H1 (cell line): ENCODE measurements around the gene TRIM44. TPM values are rescaled to one million over a fixed set of nuclear protein-coding genes. Genes with fewer than 3 reads are reported as not detected.
A peak's percentile ranks its signal among the peaks of the same experiment; 100 is the strongest.

Source experiments
- CTCF ChIA-PET: fragments of 300-600 bp; sonication (Branson Sonifier 250); formaldehyde crosslinking; loops from one replicate; lab custom pipeline; 2021; ENCODE audit not compliant: partially characterized antibody; lab: Charles Lee
- POLR2A ChIA-PET: fragments of 300-600 bp; sonication (Branson Sonifier 250); formaldehyde crosslinking; loops from one replicate; lab custom pipeline; 2021; ENCODE audit warnings: inconsistent platforms; ENCODE audit not compliant: partially characterized antibody; lab: Charles Lee
- DNase-seq, 2 experiments: peaks; one replicate each; pipeline versions ENCODE4 v3.0.0 to v3.0.0-alpha.2; 2010 to 2022; ENCODE audit warnings: low spot score in 2 of 2, low read depth in 1 of 2, mixed read lengths in 1 of 2
- FAIRE-seq: peaks from 2 replicates; lab custom pipeline; 2011; peaks lifted over from hg19 to GRCh38; lab: Jason Lieb, UNC
- H2AFZ ChIP-seq: 2 replicates; pipeline ENCODE4 v1.8.1; 2012; ENCODE audit warnings: low read length, inconsistent platforms
- H2AK5ac ChIP-seq: 2 replicates; pipeline ENCODE4 v1.6.1; 2013; ENCODE audit warnings: low read depth, low read length
- H2BK120ac ChIP-seq: replicated peaks from 2 replicates; pipeline ENCODE3; 2013; ENCODE audit warnings: low read depth, low read length, inconsistent platforms
- H2BK12ac ChIP-seq: 2 replicates; pipeline ENCODE4 v1.6.1; 2013; ENCODE audit warnings: low read depth, low read length
- H2BK15ac ChIP-seq: 2 replicates; pipeline ENCODE4 v1.6.1; 2013; ENCODE audit warnings: low read length
- H2BK20ac ChIP-seq: 2 replicates; pipeline ENCODE4 v1.6.1; 2013; ENCODE audit warnings: low read length
- H2BK5ac ChIP-seq: 2 replicates; pipeline ENCODE4 v1.6.1; 2013; ENCODE audit warnings: low read depth, low read length
- H3K14ac ChIP-seq: 2 replicates; pipeline ENCODE4 v1.6.1; 2013; ENCODE audit warnings: inconsistent platforms; ENCODE audit not compliant: insufficient read length
- H3K18ac ChIP-seq: 2 replicates; pipeline ENCODE4 v1.6.1; 2013; ENCODE audit warnings: low read length; ENCODE audit errors: extremely low read depth
- H3K23ac ChIP-seq: 2 replicates; pipeline ENCODE4 v1.6.1; 2013; ENCODE audit warnings: inconsistent platforms; ENCODE audit not compliant: insufficient read length
- H3K23me2 ChIP-seq: 2 replicates; pipeline ENCODE4 v1.6.1; 2013; ENCODE audit warnings: low read depth, low read length
- H3K27ac ChIP-seq: 2 replicates; pipeline ENCODE4 v1.6.1; 2011; ENCODE audit warnings: low read depth, low read length, inconsistent platforms
- H3K27me3 ChIP-seq, 4 experiments: replicated peaks in 1 of 4; 1 replicate in 1 of 4; 2 replicates in 3 of 4; pipeline versions ENCODE4 v1.6.1 to v1.8.1; 2011 to 2013; ENCODE audit warnings: low read length in 3 of 4, mild to moderate bottlenecking in 3 of 4, inconsistent platforms in 2 of 4, mixed read lengths in 2 of 4, moderate library complexity in 1 of 4; ENCODE audit not compliant: control insufficient read depth in 3 of 4, insufficient read depth in 3 of 4; ENCODE audit errors: extremely low read depth in 1 of 4
- H3K36me3 ChIP-seq, 4 experiments: 2 replicates each; pipeline versions ENCODE4 v1.6.1 to v1.8.1; 2011 to 2013; ENCODE audit warnings: mild to moderate bottlenecking in 4 of 4, low read length in 3 of 4, moderate library complexity in 2 of 4, control low read depth in 1 of 4, inconsistent platforms in 1 of 4; ENCODE audit not compliant: insufficient read depth in 4 of 4, control insufficient read depth in 2 of 4
- H3K4ac ChIP-seq: replicated peaks from 2 replicates; pipeline ENCODE3; 2013; ENCODE audit warnings: low read length, low read depth, mixed read lengths, inconsistent platforms; ENCODE audit not compliant: insufficient read length
- H3K4me1 ChIP-seq, 4 experiments: replicated peaks in 1 of 4; 1 replicate in 1 of 4; 2 replicates in 3 of 4; pipeline versions ENCODE4 v1.6.1 to v1.8.1; 2011 to 2013; ENCODE audit warnings: low read length in 3 of 4, inconsistent platforms in 2 of 4, mixed read lengths in 1 of 4; ENCODE audit not compliant: insufficient read depth in 4 of 4, control insufficient read depth in 3 of 4
- H3K4me2 ChIP-seq, 2 experiments: 2 replicates each; pipeline versions ENCODE4 v1.6.1 to v1.8.1; 2011 to 2013; ENCODE audit warnings: low read depth in 2 of 2, low read length in 2 of 2, control low read depth in 1 of 2, inconsistent platforms in 1 of 2, mild to moderate bottlenecking in 1 of 2; ENCODE audit not compliant: insufficient read depth in 1 of 2
- H3K4me3 ChIP-seq, 4 experiments: fragments of 200-600, 300-600 bp in 1 of 4; sonication (generic), shearing (Covaris generic), sonication (Bioruptor Twin) in 1 of 4; 2 replicates each; pipeline versions ENCODE4 v1.5.1 to v1.8.1; 2011 to 2016; ENCODE audit warnings: low read length in 4 of 4, low read depth in 3 of 4, control low read depth in 2 of 4, inconsistent platforms in 2 of 4, mild to moderate bottlenecking in 2 of 4, mixed read lengths in 1 of 4, moderate library complexity in 1 of 4; ENCODE audit not compliant: insufficient read depth in 2 of 4; ENCODE audit errors: extremely low read depth in 1 of 4
- H3K56ac ChIP-seq: replicated peaks from 2 replicates; pipeline ENCODE3; 2013; ENCODE audit warnings: low read depth, mild to moderate bottlenecking, mixed read lengths, low read length, inconsistent platforms; ENCODE audit not compliant: insufficient read length
- H3K79me1 ChIP-seq: 2 replicates; pipeline ENCODE4 v1.6.1; 2013; ENCODE audit warnings: low read depth, low read length, control low read depth
- H3K79me2 ChIP-seq, 2 experiments: 2 replicates each; pipeline versions ENCODE4 v1.6.1 to v1.8.1; 2012 to 2013; ENCODE audit warnings: low read length in 2 of 2, mild to moderate bottlenecking in 2 of 2, inconsistent platforms in 1 of 2; ENCODE audit not compliant: insufficient read depth in 2 of 2, control insufficient read depth in 1 of 2
- H3K9ac ChIP-seq, 4 experiments: replicated peaks in 1 of 4; 1 replicate in 1 of 4; 2 replicates in 3 of 4; pipeline versions ENCODE4 v1.6.1 to v1.8.1; 2011 to 2013; ENCODE audit warnings: low read depth in 3 of 4, low read length in 3 of 4, control low read depth in 2 of 4, mild to moderate bottlenecking in 2 of 4, moderate library complexity in 2 of 4, inconsistent platforms in 1 of 4; ENCODE audit errors: extremely low read depth in 1 of 4
- H3K9me3 ChIP-seq, 2 experiments: 2 replicates each; pipeline versions ENCODE4 v1.6.1 to v1.8.1; 2012 to 2013; ENCODE audit warnings: mild to moderate bottlenecking in 2 of 2, moderate library complexity in 2 of 2, control low read depth in 1 of 2, inconsistent platforms in 1 of 2, low read depth in 1 of 2, low read length in 1 of 2, mixed read lengths in 1 of 2; ENCODE audit not compliant: insufficient read depth in 2 of 2
- H4K20me1 ChIP-seq, 2 experiments: replicated peaks in 1 of 2; 2 replicates each; pipeline versions ENCODE3 to v1.8.1; 2011 to 2013; ENCODE audit warnings: inconsistent platforms in 2 of 2, low read length in 2 of 2, mild to moderate bottlenecking in 1 of 2; ENCODE audit not compliant: insufficient read depth in 2 of 2, control insufficient read depth in 1 of 2
- H4K5ac ChIP-seq: 2 replicates; pipeline ENCODE4 v1.6.1; 2013; ENCODE audit warnings: low read length, low read depth, mixed read lengths, inconsistent platforms; ENCODE audit not compliant: insufficient read length
- H4K8ac ChIP-seq: 2 replicates; pipeline ENCODE4 v1.8.0; 2013; ENCODE audit warnings: mild to moderate bottlenecking, moderate library complexity, low read length, inconsistent platforms; ENCODE audit not compliant: insufficient read depth; ENCODE audit errors: extremely low read depth
- H4K91ac ChIP-seq: replicated peaks from 2 replicates; pipeline ENCODE3; 2013; ENCODE audit warnings: low read length, mixed read lengths, inconsistent platforms; ENCODE audit not compliant: insufficient read length
- RNF2 ChIP-seq: fragments of 200-900, 300-1000 bp; sonication (generic); IDR thresholded peaks from 2 replicates; pipeline ENCODE4 v1.7.1; 2016; ENCODE audit warnings: borderline replicate concordance, low read depth, mild to moderate bottlenecking, antibody characterized with exemption, low read length; ENCODE audit not compliant: poor library complexity, severe bottlenecking; ENCODE audit errors: missing control alignments
- TEAD4 ChIP-seq: IDR thresholded peaks from 2 replicates; pipeline ENCODE4 v1.6.1; 2012; ENCODE audit warnings: low read depth, low read length, inconsistent platforms, mixed read lengths
- WGBS, 2 experiments: shearing (Covaris generic) in 1 of 2; methylation state at CpG; one replicate each; pipeline versions ENCODE4 v1.1.6 to v1.1.7; 2013 to 2015; ENCODE audit warnings: low lambda C conversion rate in 2 of 2, mixed read lengths in 2 of 2, inconsistent platforms in 1 of 2, low coverage in 1 of 2, missing lambda C conversion rate in 1 of 2; ENCODE audit not compliant: insufficient replicate concordance in 2 of 2, insufficient coverage in 1 of 2, insufficient read length in 1 of 2; ENCODE audit errors: extremely low coverage in 1 of 2, missing lambda C conversion rate in 1 of 2; 5-methylcytosine and 5-hydroxymethylcytosine counted together
- polyA plus RNA-seq, 7 experiments: library from polyadenylated mRNA; depleted of rRNA in 3 of 7; stranded (reverse) in 5 of 7; unstranded in 2 of 7; fragments of >200 nt in 5 of 7; fragments of 200-250 nt in 2 of 7; gene quantifications; 1 replicate in 5 of 7; 2 replicates in 1 of 7; 4 replicates in 1 of 7; pipeline versions ENCODE4 v1.2.1 to v1.2.3, GENCODE V29; 2011 to 2013; ENCODE audit warnings: missing spikeins in 2 of 7, mixed read lengths in 2 of 7
- total RNA-seq: library from RNA; stranded (reverse); fragmentation: NEBNext Ultra II Directional; extraction: Animal tissue kit (Norgen Biotek cat#: 25700); gene quantifications from 2 replicates; pipeline ENCODE4 v1.2.1, GENCODE V29; 2021

Gene TRIM44
- total and polyA plus RNA-seq, 2 of the 8 experiments (the other 6 are each of a cell fraction or from before 2014, with no cell fraction given): 13.9 to 34.4 TPM

DNA sequence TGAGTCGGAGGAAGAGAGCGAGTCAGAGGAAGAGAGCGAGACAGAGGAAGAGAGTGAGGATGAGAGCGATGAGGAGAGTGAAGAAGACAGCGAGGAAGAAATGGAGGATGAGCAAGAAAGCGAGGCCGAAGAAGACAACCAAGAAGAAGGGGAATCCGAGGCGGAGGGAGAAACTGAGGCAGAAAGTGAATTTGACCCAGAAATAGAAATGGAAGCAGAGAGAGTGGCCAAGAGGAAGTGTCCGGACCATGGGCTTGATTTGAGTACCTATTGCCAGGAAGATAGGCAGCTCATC lies 780 bp downstream of the TRIM44 start:
- peaks cover 12 to 23% of the 10 kb centered on the region in 2 experiments for H3K9me3 ChIP-seq
- WGBS, 2 experiments: 89 to 100% methylated on average over 2 to 10 of the region's 10 CpGs
- no peak overlapping the region for H2BK20ac ChIP-seq
- H4K91ac ChIP-seq: peak overlapping the region; percentile 79
- H3K9ac ChIP-seq: peak overlapping the region in 2 of 4 experiments; percentile 37 to 45; a peak in 1 of 7 replicates
- peak overlapping the region; percentile 43 to 70 (median 52) for H3K4me3 ChIP-seq
- peak overlapping the region; percentile 92; the same call in 1 of the 2 replicates for H4K8ac ChIP-seq
- H2BK5ac ChIP-seq: peak overlapping the region; percentile 81; the same call in 1 of the 2 replicates
- H3K4me2 ChIP-seq: peak overlapping the region; percentile 89 to 96
- peak overlapping the region; percentile 13 for H3K4ac ChIP-seq
- 0 out of 2 replicates have a peak overlapping the region, but pooled peaks have one; percentile 65 for H2AK5ac ChIP-seq
- peak overlapping the region; percentile 87; the same call in 1 of the 2 replicates for H2BK12ac ChIP-seq
- H2BK120ac ChIP-seq: no peak overlapping the region
- no peak for FAIRE-seq
- no peak for TF ChIP-seq TEAD4
- peak; percentile 67 for TF ChIP-seq RNF2
- TF ChIP-seq, all 59 proteins: peak for 1
- DNase-seq: no peak
- Histone ChIP-seq H3K14ac (no peak overlapping the region), H3K79me2 (peaks cover 3 to 42% of the 10 kb centered on the region in 2 experiments; a peak in 3 of 4 replicates), H3K18ac (peak overlapping the region; percentile 93), H2AFZ (peak overlapping the region; percentile 36; the same call in 1 of the 2 replicates), H3K56ac (no peak overlapping the region), H3K79me1 (peaks cover 3% of the 10 kb centered on the region; the same call in 1 of the 2 replicates), H4K20me1 (no peaks in the 10 kb centered on the region), H3K36me3 (peaks cover 0 to 11% (median 2%) of the 10 kb centered on the region in 4 experiments; a peak in 1 of 8 replicates), H3K27me3 (peaks cover 1 to 28% (median 19%) of the 10 kb centered on the region in 4 experiments), H3K4me1 (peaks cover 0 to 5% (median 3%) of the 10 kb centered on the region in 4 experiments; a peak in 3 of 7 replicates), H3K23ac (no peak overlapping the region), H3K23me2 (peaks cover 12% of the 10 kb centered on the region; the same call in 1 of the 2 replicates), H3K27ac (no peak overlapping the region), H4K5ac (peak overlapping the region; percentile 8), H2BK15ac (no peak overlapping the region)
- ChIA-PET POLR2A (interaction anchor here (0.7 to 1.5 kb wide), 3 partner anchors 11 to 158 kb away, joined by 3 to 4 read pairs (median 3); no protein-coding TSS in a partner anchor), CTCF (no interaction called here)
